ENCODE data around the gene TCN2.
"Not testable (repeated sequence)": the region's sequence is repeated elsewhere in the genome, so short reads cannot be mapped to it uniquely, and the experiment has no call there.

Gene TCN2

GRCh38 chr22:30650508-30651116, 43.6 kb downstream of the TCN2 start:
- DNase-seq, result peak; percentile 11

- DNase-seq, result no peak
Measured at GRCh38 chr22:30652852-30653251, 45.9 kb downstream of the TCN2 start.

- no peak for DNase-seq
Measured at GRCh38 chr22:30654361-30654760, 47.4 kb downstream of the TCN2 start.

GRCh38 chr22:30655532-30655931, 48.6 kb downstream of the TCN2 start:
- no peak for DNase-seq

- peak; percentile 85 for DNase-seq
Measured at GRCh38 chr22:30662040-30662439, 55.1 kb downstream of the TCN2 start.

- DNase-seq, result no peak
Measured at GRCh38 chr22:30664798-30665197, 57.8 kb downstream of the TCN2 start.

- DNase-seq, result no peak
Measured at GRCh38 chr22:30665266-30665665, 58.3 kb downstream of the TCN2 start.

- DNase-seq, result no peak
Measured at GRCh38 chr22:30665786-30666185, 58.8 kb downstream of the TCN2 start.

GRCh38 chr22:30667107-30667493, 60.1 kb downstream of the TCN2 start:
- no peak for DNase-seq

GRCh38 chr22:30667494-30668385, 60.8 kb downstream of the TCN2 start, which contains the start of gene DUSP18:
TSS of gene DUSP18 (minus strand) at chr22:30667875. CDS start at chr22:30664003, 3,872 bp downstream.
- DNase-seq, result peak; percentile 90

- no peak for DNase-seq
Measured at GRCh38 chr22:30668386-30668710, 61.4 kb downstream of the TCN2 start.

- no peak for DNase-seq
Measured at GRCh38 chr22:30671071-30671470, 64.1 kb downstream of the TCN2 start.

GRCh38 chr22:30673136-30673535, 66.2 kb downstream of the TCN2 start:
- no peak for DNase-seq

GRCh38 chr22:30674482-30674881, 67.5 kb downstream of the TCN2 start:
- DNase-seq, result no peak

- peak; percentile 22 for DNase-seq
Measured at GRCh38 chr22:30675436-30675835, 68.5 kb downstream of the TCN2 start.

- DNase-seq, result not testable (repeated sequence)
Measured at GRCh38 chr22:30676565-30676964, 69.6 kb downstream of the TCN2 start.

Measured in NCI-H1092 (cell line).